Activated CD8-positive, alpha-beta T cell treated with anti-CD3 and anti-CD28 coated beads, Interleukin-2, amount 10 ng/mL, durations not matched to agents 7 days and 5 days (primary cell): ENCODE measurements around the gene CCNT1. TPM values are rescaled to one million over a fixed set of nuclear protein-coding genes. Genes with fewer than 3 reads are reported as not detected.
"Not testable (repeated sequence)": the region's sequence is repeated elsewhere in the genome, so short reads cannot be mapped to it uniquely, and the experiment has no call there.

ENCODE experiments used
- ATAC-seq: fragments of 150-1000 bp; cut with Tn5 transposase; one replicate; pipeline ENCODE4 v1.10.0; 2021; ENCODE audit warnings: moderate library complexity
- CTCF ChIA-PET: fragments of 350-600 bp; sonication (Branson Sonifier 250); formaldehyde crosslinking; loops from one replicate; lab custom pipeline; 2021; ENCODE audit warnings: antibody characterized with exemption; lab: Charles Lee
- POLR2A ChIA-PET: fragments of 350-600 bp; sonication (Branson Sonifier 250); formaldehyde crosslinking; loops from one replicate; lab custom pipeline; 2021; ENCODE audit warnings: antibody characterized with exemption; lab: Charles Lee
- DNase-seq: peaks from one replicate; pipeline ENCODE4 v3.0.0-alpha.2; 2020
- H3K27ac Mint-ChIP-seq: one replicate; pipeline ENCODE4 v1.8.0; 2021; ENCODE audit warnings: mild to moderate bottlenecking, mixed read lengths
- H3K27me3 Mint-ChIP-seq: one replicate; pipeline ENCODE4 v1.8.0; 2021; ENCODE audit warnings: low read depth, mixed read lengths
- H3K36me3 Mint-ChIP-seq: one replicate; pipeline ENCODE4 v1.8.0; 2021; ENCODE audit warnings: low read depth, mixed read lengths
- H3K4me1 Mint-ChIP-seq: one replicate; pipeline ENCODE4 v1.8.0; 2021; ENCODE audit warnings: low read depth, mixed read lengths
- H3K4me3 Mint-ChIP-seq: one replicate; pipeline ENCODE4 v1.8.0; 2021; ENCODE audit warnings: mild to moderate bottlenecking, mixed read lengths
- H3K9me3 Mint-ChIP-seq: one replicate; pipeline ENCODE4 v1.8.0; 2022; ENCODE audit warnings: mixed read lengths; ENCODE audit not compliant: insufficient read depth
- total RNA-seq, 2 experiments: library from RNA; stranded (reverse); gene quantifications; one replicate each; pipeline ENCODE4 v1.2.3, GENCODE V29; 2021

CCNT1 gene
- total RNA-seq, 2 experiments from 2014 or later = 45.1 to 50.6 TPM

- H3K27me3 Mint-ChIP-seq = no peaks in the 10 kb centered on the region
- DNase-seq = no peak
- peaks cover 12% of the 10 kb centered on the region for H3K4me1 Mint-ChIP-seq
- no peaks in the 10 kb centered on the region for H3K9me3 Mint-ChIP-seq
- no peak overlapping the region for H3K4me3 Mint-ChIP-seq
- CTCF ChIA-PET = interaction anchor here (1.1 to 1.6 kb wide), 2 partner anchors 9 to 61 kb away, joined by 3 to 7 read pairs; partner anchors contain the start of gene KANSL2
- ATAC-seq = no peak
- H3K27ac Mint-ChIP-seq = no peak overlapping the region
- POLR2A ChIA-PET = interaction anchor here (1.3 kb wide), 1 partner anchor 10 kb away, joined by 5 read pairs; the partner anchor contains the start of gene KANSL2
- H3K36me3 Mint-ChIP-seq = peaks cover 69% of the 10 kb centered on the region
Observed at GRCh38 chr12:48691826-48692487, 24.6 kb downstream of the CCNT1 start.

DNA sequence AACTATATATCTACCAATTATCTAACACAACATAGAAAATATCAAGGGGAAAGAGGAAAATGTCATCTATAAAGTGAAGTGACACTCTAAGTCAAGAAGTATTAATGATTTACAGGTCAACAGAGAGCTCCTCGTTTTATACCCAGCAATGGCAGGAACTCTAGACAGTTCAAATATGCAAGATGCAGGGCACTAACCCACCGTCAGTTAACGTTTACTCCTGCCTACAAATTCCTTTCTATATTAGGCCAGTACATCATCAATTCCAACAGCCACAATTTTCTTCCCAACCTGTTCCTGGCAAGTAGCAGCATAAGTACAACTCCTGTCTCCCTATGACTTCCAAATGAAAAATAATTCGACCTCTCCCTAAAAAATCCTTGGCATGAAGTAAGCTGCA is 25.5 kb downstream of the CCNT1 start:
- no peak overlapping the region for H3K4me3 Mint-ChIP-seq
- peaks cover 12% of the 10 kb centered on the region for H3K4me1 Mint-ChIP-seq
- CTCF ChIA-PET = interaction anchor here (1.6 kb wide), 1 partner anchor 8 kb away, joined by 7 read pairs; the partner anchor contains the start of gene KANSL2
- ATAC-seq = no peak
- no peaks in the 10 kb centered on the region for H3K9me3 Mint-ChIP-seq
- POLR2A ChIA-PET = interaction anchor here (0.7 to 1.3 kb wide), 2 partner anchors 9 to 699 kb away, joined by 3 to 5 read pairs; partner anchors contain the start of gene KANSL2
- DNase-seq = no peak
- H3K36me3 Mint-ChIP-seq = peaks cover 62% of the 10 kb centered on the region
- H3K27me3 Mint-ChIP-seq = no peaks in the 10 kb centered on the region
- H3K27ac Mint-ChIP-seq = no peak overlapping the region

GRCh38 chr12:48690436-48690835 is 26.1 kb downstream of the CCNT1 start:
- Mint-ChIP-seq H3K27me3 (no peaks in the 10 kb centered on the region), H3K9me3 (no peaks in the 10 kb centered on the region), H3K36me3 (peaks cover 57% of the 10 kb centered on the region), H3K4me1 (peaks cover 12% of the 10 kb centered on the region), H3K4me3 (no peak overlapping the region), H3K27ac (no peak overlapping the region)
- ChIA-PET CTCF (no interaction called here), POLR2A (no interaction called here)
- no peak for ATAC-seq
- DNase-seq = no peak

GRCh38 chr12:48688836-48689235 is 27.7 kb downstream of the CCNT1 start:
- Mint-ChIP-seq H3K27ac (no peak overlapping the region), H3K9me3 (no peaks in the 10 kb centered on the region), H3K27me3 (no peaks in the 10 kb centered on the region), H3K4me3 (no peak overlapping the region), H3K36me3 (peaks cover 43% of the 10 kb centered on the region), H3K4me1 (peaks cover 12% of the 10 kb centered on the region)
- DNase-seq = no peak
- CTCF ChIA-PET = no interaction called here
- no peak for ATAC-seq
- POLR2A ChIA-PET = no interaction called here

- Mint-ChIP-seq H3K27ac (no peak overlapping the region), H3K4me1 (peaks cover 16% of the 10 kb centered on the region), H3K9me3 (no peaks in the 10 kb centered on the region), H3K36me3 (peaks cover 32% of the 10 kb centered on the region), H3K4me3 (no peak overlapping the region), H3K27me3 (no peaks in the 10 kb centered on the region)
- DNase-seq (no peak), ATAC-seq (no peak)
- ChIA-PET POLR2A (interaction anchor here (0.9 kb wide), 1 partner anchor 582 kb away, joined by 3 read pairs; no protein-coding TSS in a partner anchor), CTCF (no interaction called here)
Observed at GRCh38 chr12:48687592-48687991, 28.9 kb downstream of the CCNT1 start.

GRCh38 chr12:48686615-48687334 is 29.7 kb downstream of the CCNT1 start:
- Mint-ChIP-seq H3K36me3 (peaks cover 31% of the 10 kb centered on the region), H3K4me1 (peaks cover 13% of the 10 kb centered on the region), H3K27me3 (no peaks in the 10 kb centered on the region), H3K27ac (no peak overlapping the region), H3K4me3 (no peak overlapping the region), H3K9me3 (no peaks in the 10 kb centered on the region)
- ATAC-seq (no peak), DNase-seq (no peak)
- POLR2A ChIA-PET = interaction anchor here (0.9 kb wide), 1 partner anchor 582 kb away, joined by 3 read pairs; no protein-coding TSS in a partner anchor
- CTCF ChIA-PET = no interaction called here

DNA sequence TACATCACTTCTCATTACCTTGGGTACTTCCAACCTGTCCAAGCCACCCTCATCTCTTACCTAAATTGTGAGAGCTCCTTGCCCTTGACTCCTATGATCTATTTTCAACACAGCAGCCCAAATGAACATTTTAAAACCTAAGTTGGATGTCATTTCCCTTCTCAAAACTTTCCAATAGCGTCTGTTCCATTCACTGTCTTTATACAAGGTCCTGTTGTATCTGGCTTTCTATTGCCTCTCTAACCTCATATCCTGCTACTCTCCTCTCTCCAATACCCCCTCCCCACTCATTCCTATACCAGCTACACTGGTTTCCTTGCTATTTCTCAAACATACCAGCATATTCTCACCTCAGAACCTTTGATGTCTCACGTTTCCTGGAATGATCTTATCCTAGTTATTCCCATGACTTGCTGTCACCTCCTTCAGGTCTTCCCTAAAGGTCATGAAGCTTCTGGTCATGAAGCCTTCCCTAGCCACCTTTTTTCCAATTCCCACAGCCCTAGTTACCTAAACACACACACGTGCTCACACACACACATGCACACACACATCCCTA is 30.4 kb downstream of the CCNT1 start:
- H3K4me1 Mint-ChIP-seq = peaks cover 17% of the 10 kb centered on the region
- ChIA-PET CTCF (no interaction called here), POLR2A (interaction anchor here (0.6 kb wide), 1 partner anchor 20 kb away, joined by 3 read pairs; no protein-coding TSS in a partner anchor)
- H3K4me3 Mint-ChIP-seq = no peak overlapping the region
- ATAC-seq (no peak), DNase-seq (no peak)
- no peaks in the 10 kb centered on the region for H3K27me3 Mint-ChIP-seq
- H3K36me3 Mint-ChIP-seq = peaks cover 36% of the 10 kb centered on the region
- H3K9me3 Mint-ChIP-seq = no peaks in the 10 kb centered on the region
- H3K27ac Mint-ChIP-seq = no peak overlapping the region

GRCh38 chr12:48683534-48683933 is 33.0 kb downstream of the CCNT1 start:
- Mint-ChIP-seq H3K27me3 (no peaks in the 10 kb centered on the region), H3K9me3 (no peaks in the 10 kb centered on the region), H3K4me1 (peaks cover 32% of the 10 kb centered on the region), H3K4me3 (peak overlapping the region; percentile 31), H3K36me3 (peaks cover 38% of the 10 kb centered on the region), H3K27ac (no peak overlapping the region)
- ATAC-seq = no peak
- ChIA-PET POLR2A (interaction anchor here (1.1 to 2.2 kb wide), 3 partner anchors 10 to 448 kb away, joined by 3 to 18 read pairs (median 5); partner anchors contain the start of gene TUBA1B), CTCF (interaction anchor here (0.6 to 2.2 kb wide), 3 partner anchors 8 to 775 kb away, joined by 3 to 7 read pairs (median 3); no protein-coding TSS in a partner anchor)
- DNase-seq = no peak

DNA sequence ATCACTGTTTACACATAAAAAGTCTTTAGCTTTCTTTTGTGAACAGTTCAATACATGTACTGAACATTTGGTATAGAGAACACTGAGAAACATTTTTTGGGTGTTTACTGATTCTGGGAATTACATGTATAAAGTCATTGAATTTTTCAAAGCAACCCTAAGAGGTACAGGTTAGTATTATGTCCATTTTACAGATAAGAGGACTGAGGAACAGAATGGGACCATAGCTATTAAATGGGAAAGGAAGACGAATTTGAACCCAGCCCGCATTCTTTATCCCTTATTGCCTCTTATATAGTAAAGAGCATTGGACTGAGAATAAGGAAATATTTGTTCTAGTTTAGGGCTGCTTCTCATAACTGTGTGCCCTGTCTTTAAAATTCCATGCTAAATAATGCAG is 33.6 kb downstream of the CCNT1 start:
- ATAC-seq (no peak), DNase-seq (no peak)
- ChIA-PET POLR2A (interaction anchor here (0.6 to 2.2 kb wide), 12 partner anchors 9 to 791 kb away, joined by 3 to 18 read pairs (median 4); partner anchors contain the start of genes CCNT1 and TUBA1B), CTCF (interaction anchor here (0.6 to 2.2 kb wide), 4 partner anchors 9 to 776 kb away, joined by 3 to 7 read pairs (median 3); no protein-coding TSS in a partner anchor)
- H3K36me3 Mint-ChIP-seq = peaks cover 40% of the 10 kb centered on the region
- H3K27me3 Mint-ChIP-seq = no peaks in the 10 kb centered on the region
- H3K4me1 Mint-ChIP-seq = peaks cover 38% of the 10 kb centered on the region
- H3K4me3 Mint-ChIP-seq = peak overlapping the region; percentile 99
- no peak overlapping the region for H3K27ac Mint-ChIP-seq
- no peaks in the 10 kb centered on the region for H3K9me3 Mint-ChIP-seq

- Mint-ChIP-seq H3K4me1 (peaks cover 41% of the 10 kb centered on the region), H3K4me3 (peak overlapping the region; percentile 99), H3K36me3 (peaks cover 39% of the 10 kb centered on the region), H3K27ac (peak overlapping the region; percentile 99)
- H3K9me3 Mint-ChIP-seq, DNase-seq, ATAC-seq, H3K27me3 Mint-ChIP-seq: not testable (repeated sequence)
- POLR2A ChIA-PET = interaction anchor here (0.6 to 2.2 kb wide), 18 partner anchors 9 to 791 kb away, joined by 3 to 18 read pairs (median 4); partner anchors contain the start of genes CCNT1, DDX23 and TUBA1B
- CTCF ChIA-PET = interaction anchor here (0.8 to 2.2 kb wide), 6 partner anchors 9 to 575 kb away, joined by 3 to 7 read pairs (median 4); no protein-coding TSS in a partner anchor
Observed at GRCh38 chr12:48682533-48682905, 34.0 kb downstream of the CCNT1 start.
